Dermis microvascular lymphatic vessel endothelial cell (primary cell): ENCODE measurements around the gene MARK3. TPM values are rescaled to one million over a fixed set of nuclear protein-coding genes. Genes with fewer than 3 reads are reported as not detected.
"Not testable (repeated sequence)": the region's sequence is repeated elsewhere in the genome, so short reads cannot be mapped to it uniquely, and the experiment has no call there.

ENCODE experiments used
- DNase-seq, 2 donors: peaks; one replicate each; pipeline versions ENCODE4 v3.0.0 to v3.0.0-alpha.2; 2010; ENCODE audit warnings: low read depth in 2 of 2
- total RNA-seq: library from RNA; depleted of rRNA; stranded (reverse); fragments of >200 nt; gene quantifications from 2 replicates; pipeline ENCODE4 v1.2.1, GENCODE V29; 2014

Gene MARK3
- total RNA-seq, 1 donor from 2014 or later = 40.4 TPM

DNA sequence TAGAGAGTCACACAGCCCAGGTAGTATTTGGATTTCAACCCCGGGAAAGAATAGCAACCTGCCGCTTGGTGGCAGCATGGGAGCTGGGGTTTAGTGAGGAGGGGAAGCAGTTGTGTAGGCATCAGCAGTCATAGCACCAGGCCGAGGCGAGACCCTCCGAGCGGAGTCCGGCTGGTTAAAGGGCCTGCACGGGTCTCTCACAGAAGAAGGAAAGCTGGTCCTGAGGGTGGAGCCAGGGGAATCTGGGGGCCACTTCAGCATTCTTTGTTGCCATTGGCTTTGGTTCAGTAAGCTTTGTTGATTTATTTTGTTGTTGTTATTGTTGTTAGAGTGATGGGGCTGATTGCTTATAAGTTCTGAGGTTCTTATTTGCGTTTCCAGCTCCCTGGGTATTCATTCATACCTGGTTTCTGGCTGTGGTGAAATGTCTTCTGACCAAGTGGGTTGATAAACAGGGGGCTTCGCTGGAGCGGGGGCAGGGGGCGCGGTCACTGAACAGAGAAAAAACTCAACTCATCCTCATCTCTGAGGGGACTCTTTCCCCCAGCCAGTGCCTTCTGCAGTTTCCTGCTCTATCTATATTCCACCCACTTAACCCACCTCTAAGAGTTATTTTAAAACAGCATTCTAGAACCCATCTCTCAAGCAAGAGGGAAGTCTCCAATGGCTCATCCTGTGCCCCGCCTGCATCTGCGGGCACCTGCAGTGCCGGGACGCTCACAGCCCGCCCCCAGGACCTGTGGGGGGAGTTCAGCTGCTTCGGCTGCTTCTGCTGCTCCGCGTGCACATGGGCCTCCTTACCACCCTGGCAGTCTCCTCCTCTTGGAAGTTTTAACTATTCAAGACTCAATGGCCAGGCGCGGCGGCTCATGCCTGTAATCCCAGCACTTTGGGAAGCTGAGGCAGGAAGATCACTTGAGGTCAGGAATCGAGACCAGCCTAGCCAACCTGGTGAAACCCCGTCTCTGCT, 125.8 kb downstream of the MARK3 start:
- DNase-seq = no peak

DNA sequence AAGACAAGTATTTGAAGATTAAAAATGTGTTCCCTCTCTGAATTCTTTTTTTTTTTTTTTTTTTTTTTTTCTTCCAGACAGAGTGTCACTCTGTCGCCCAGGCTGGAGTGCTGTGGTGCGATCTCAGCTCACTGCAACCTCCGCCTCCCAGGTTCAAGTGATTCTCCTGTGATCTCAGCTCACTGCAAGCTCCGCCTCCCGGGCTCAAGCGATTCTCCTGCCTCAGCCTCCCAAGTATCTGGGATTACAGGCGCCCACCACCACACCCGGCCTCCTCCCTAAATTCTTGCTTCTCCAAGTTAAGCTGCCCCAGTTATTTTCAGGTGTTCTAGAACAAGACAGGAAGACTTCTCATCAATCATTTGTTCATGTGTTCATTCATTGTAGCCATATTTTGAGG, 127.0 kb downstream of the MARK3 start:
- not testable (repeated sequence) for DNase-seq

DNA sequence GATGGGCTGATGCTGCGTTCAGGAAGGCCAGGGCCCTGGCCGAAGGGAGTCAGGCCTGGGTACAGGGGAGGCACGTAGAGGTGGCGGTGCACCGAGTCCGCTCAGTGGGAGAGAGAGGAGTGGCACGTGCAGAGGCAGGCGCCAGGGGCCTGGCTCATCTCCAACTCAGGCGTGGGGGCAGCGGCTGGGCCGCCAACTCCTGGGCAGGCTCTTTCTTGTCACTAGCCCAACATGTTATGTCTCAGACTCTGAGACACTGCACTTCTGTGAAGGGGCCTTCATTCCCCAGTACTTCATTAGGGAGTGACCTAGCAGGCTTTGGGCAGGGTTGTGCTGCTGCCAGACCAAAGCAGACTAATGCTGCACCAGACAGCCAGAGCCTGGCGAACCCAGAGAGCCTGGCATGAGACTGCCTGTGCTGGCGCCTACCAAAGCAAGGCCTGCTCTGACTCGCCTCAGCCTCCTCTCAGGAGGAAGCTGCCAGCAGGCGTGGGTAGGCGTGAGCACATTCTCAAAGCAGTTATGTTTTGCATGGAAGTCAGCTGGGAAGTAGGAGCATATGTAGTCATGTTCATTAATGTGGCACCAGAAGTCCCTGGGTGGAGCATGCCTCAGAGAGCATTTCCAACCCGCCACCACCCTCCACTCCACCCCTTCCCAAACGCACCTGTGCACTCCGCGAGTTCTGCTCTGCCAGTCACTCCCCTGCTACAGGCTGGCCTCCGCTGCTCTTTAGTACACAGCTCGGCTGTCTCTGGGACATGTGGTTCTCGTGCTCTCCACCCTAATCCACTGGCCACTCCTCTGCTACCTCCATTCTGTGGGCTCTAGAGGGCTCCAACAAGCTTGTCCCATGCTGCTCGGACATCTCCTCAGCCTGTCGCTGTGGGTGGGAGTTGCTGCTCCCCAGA, 127.7 kb downstream of the MARK3 start:
- no peak for DNase-seq

DNA sequence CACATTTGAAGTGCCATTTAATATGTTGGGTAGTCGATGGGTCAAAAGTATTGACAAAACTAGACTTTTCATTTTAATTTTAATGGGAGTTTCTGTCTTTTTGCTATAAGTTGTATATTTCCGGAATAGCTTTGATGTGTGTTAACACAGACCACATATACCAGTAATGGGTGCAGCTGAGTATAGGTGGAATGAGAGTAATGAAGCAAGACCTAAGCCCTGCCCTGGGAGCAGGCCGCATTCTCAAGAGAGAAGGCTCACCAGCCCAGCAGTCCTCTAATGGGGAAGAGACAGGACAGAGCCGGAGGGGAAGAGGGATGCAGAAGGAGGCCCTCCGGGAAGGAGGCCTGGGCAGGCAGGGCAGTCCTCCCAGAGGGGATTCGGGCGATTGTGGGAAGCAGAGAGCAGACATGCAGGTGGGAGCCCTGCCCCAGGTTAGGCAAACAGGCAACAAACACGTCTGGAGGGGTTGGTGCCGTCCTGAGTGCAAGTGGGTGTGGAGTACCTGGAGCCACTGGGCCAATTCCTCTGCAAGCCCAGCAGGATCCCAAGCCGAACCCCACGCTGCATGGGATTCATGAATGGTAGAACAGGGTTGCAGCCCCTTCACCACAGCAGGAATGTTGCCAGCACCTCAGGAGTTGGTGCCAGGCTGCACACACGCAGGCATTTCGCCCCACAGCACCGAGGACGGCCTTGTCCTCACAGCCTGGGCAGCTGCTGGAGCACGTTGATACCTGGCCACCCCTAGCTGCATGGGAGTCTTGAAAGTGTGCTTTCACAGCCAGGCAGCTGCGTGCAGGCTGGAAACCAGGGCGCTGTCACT, 129.6 kb downstream of the MARK3 start:
- no peak for DNase-seq

DNA sequence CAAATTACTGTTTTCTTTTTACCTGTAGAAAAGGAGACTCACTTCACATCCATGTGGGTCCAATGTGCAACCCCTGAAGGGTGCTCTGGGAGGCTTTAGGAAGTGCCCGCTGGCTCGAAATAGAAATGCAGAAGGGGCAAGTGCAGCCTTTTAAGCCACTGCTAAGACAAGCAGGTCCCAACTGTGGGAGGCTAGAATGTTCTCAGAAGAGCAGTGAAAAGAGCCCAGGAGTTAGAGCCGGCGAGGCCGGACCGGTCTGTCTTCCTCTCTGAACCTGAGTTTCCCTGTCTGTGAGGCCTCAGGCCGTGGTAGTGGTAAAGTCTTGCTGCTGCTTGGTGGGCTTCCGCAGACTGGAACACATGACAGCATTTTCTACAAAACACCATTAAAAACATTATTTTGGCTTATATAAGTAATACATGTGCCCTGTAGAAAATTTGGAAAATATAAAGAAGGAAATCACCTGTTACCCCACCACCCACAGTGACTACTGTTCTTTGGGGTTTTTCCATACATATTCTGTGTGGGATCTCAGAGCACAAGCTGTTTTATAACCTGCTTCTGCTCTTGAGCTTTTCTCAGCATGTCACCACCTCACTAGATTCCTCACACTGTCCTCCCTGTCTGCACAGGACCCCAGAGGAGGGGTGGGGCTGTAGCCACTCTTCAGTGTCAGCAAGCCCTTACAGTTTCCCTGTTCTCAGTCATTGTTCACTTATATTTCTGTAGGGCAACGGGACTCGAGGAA, 131.4 kb downstream of the MARK3 start:
- no peak for DNase-seq

DNA sequence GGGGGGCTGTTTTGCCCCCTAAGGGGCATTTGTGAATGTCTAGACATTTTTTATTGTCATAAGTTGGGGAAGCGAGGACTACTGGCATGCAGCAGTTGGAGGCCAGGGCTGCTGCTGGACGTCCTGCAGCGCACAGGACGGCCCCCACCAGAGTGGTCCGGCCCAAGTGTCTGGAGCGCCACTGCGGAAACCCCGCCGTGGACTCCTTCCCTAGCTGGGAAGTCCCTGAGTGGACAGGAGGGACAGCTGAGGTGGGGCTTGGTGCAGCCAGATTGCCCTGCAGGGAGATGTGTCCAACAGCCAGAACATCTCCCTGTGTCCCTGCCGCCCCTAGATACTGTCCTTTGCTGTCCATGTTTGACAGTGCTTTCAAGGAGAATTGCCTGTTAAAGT, 132.0 kb downstream of the MARK3 start:
- no peak for DNase-seq

DNA sequence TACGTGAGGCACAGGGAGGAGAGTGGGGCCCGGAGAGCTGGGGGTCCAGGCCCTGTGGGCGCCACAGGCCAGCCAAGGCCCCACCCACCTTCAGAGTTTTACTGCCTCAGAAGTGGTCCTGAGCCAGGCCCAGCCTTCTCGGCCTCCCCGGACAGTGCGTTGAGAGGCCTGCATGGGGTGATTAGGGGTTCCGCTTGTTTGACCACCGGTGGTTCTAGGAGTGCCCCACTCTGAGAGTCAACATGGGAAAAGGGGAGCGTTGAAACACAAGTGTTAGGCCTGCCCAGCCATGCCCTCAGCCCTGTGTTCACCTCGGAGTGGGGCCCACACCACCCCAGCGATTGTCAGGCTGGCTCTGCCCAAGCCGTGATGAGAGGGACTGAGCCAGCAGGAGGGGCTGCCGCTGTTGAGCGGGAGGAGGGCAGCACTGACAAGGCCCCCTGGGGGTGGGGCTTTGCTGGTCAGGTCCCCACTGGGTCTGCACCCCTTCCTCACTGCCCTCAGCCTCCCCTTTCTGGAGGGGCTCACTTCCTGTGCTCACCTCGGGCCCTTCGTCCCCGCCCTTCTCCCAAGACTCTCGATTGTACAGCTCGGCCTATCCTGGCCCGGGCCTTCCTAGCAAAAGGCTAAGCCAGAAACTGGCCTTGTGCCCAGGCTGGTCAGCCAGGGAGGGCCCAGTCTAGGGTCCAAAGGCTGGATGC, 132.7 kb downstream of the MARK3 start:
- no peak for DNase-seq

DNA sequence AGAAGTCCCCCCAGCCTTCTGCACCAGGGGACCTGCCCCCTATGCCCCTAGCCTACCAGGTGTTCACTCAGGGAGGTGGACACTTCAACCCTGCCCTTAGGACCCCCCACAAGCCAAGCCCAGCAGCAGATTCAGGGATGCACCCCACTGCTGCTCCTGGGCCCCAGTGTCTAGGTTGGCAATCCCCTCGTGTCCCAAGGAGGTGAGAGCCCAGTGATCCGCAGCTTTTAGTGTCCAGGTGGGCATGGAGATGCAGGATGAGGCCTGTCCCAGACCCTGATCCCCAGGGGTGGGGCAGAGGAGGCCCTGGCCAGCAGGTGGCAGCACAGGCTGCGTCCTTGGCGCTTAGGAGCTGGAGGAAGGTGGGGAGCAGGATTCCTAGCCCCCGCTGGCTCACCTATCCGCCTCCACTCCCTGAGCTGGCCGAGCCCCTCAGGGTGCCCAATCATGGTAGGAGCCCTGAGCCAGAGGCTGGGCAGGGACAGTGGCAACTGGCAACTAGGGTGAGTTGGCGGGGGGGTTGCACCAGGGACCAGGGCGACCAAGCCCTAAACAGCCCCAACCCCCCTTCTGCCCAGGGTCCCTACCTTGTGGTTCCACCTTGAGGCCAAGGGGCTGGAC, 133.3 kb downstream of the MARK3 start:
- peak in 1 of 2 donors; percentile 41 for DNase-seq

DNA sequence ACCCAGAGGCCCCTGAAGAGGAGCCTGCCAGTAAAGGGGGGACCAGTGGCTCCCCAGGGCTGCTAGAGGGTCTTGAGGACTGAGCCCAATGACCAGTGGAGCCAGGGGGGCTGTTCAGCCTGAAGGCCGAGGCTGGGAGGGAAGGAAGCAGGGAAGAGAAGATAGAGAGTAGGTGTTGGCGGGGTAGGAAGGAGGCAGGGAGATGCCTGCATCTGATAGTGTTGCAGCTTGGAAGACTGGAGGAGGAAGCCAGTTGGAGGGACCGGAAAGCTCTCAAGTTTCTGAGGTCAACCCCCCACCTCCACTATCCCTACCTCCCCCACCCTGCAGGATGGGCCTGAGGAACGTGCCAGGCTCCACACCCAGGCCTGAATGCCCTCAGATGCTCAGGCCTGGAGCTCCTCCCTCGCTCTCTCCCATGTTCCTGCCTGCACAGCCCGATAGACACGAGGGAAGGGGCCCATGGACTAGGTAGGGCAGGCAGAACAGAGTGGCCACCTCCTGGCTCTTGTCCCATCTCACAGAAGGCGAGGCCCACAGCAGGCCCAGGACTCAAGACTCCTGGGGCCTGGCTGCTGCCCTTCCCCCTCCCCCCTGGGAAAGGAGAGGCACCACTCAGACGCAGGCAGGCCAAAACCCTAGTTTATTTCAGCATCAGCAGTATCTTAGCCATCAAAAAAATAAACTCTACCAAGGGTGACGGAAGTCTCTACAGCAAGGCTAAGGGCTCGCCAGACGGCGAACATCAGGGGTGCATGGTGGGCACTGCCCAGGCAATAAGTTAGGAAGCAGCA, 134.0 kb downstream of the MARK3 start:
- DNase-seq = no peak

DNA sequence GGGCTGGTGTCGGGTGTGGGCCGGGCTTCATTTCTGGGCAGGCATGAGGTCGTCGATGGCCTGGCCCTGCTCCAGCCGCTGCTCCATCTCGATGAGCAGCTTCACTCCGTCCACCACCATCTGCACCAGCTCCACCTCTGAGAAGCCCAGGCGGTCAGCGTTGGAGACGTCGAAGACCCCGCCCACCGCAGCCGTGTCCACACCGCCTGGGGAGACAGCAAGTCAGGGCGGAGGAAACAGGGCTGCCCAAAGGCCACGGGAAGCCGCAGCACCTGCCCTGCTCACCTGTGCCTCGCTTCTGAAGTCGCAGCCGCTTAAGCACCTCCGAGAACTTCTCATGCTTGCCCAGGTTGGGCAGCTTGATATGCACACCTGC, 134.6 kb downstream of the MARK3 start:
- no peak for DNase-seq

DNA sequence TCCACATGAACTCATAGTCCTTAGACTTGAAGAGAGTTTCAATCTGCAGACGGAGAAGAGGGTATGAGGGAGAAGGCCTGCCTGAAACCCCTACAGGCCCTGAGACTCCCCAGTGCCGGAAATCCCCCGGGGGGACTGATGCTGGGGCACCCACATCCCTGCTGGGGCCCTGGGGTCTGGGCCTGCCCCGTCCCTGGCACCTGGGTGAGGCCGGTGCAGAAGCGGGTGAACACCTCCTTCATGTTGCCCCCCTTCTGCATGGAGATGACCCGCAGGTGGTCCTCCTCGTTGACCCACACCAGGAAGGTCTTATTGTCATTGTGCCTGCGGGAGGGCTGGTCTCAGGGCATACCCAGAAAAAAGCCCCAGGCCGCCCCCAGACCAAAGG, 135.0 kb downstream of the MARK3 start:
- no peak for DNase-seq

DNA sequence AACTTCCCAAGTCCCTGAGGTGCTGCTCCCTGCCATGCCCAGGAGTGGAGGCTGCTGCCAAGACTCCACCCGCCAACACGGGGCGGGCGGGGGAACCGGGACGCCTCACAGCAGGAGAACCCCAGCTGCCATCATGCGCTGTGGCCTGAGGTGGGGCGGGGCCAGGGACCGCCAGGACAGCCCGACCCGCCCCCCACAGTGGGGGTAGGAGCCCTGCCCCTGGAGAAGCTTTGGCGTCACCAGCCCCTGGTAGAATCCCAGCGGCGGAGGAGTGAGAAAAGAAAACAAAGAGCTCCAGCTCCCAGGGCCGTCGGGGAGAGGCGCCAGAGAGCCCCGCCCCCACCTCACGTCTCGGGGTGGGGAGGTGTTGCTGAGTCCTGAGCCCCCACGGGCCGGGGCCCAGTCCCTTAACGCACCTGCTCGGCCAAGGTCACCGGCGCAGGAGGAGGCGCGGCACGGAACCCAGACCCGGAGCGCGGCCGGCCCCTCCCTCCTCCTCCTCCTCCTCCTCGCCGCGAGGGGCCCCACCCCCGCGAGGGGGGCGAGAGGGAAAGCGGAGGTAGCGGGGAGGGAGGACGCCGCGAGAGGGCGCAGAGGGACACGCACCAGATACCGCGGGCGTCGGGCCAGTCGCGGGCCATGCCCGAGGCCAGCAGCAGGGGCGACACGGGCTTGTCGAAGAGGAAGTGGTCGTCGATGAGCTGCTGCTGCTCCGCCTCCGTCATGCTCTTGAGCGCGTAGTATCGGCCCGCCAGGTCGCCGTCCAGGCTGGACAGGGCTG, 135.6 kb downstream of the MARK3 start:
- peak in 1 of 2 donors; percentile 56 for DNase-seq

DNA sequence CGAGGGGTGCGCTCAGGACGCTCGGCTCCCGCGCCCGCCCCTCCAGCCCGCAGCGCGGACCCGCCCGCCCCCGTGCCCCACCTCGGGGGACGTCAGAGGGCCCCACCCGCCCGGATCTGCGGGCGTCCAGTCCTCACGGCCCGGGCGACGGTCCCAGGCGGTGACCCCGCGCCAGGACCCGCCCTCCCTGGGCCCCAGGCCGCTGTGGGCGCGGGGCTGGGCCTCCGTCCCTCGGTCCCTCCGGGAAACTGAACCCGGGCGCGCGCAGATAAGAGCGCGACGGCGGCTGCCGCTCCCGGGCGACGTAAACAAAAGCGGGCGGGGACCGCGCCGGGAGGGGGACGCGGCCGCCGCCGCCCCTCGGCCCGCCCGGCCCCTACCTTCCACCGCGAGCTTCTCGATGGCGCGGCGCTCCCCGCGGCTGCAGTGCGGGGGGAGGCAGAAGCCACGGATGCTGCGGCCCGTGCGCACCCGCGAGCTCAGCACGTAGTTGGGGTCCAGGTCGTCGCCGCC, 136.3 kb downstream of the MARK3 start:
- DNase-seq = no peak

DNA sequence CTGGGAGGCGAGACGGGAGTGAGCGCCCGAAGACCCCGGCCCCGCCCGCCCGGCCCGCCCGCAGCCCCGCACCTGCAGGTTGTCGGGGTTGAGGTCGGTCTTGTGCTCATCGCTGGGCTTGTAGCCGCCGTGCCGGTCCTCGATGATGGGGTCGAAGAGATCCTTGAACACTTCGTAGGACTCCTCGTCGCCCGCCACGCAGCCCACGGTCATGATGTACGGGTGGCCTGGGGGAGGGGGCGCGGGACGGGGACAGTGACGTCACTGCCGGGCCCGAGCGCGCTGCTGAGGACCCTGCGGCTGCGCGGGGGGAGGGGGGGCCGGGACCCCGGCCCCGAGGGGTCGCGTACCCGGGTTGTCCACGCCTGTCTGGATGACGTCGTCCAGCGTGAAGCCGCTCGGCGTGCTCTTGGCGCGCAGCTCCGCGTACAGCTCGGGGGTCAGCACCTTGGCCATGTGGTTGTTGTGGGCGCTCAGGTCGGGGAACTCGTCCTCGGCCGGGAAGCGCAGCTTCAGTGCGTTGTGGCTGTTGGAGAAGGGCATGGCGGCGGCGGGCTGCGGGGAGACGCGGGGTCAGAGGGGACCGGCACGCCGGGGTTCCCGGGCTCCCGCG, 136.8 kb downstream of the MARK3 start:
- no peak for DNase-seq

DNA sequence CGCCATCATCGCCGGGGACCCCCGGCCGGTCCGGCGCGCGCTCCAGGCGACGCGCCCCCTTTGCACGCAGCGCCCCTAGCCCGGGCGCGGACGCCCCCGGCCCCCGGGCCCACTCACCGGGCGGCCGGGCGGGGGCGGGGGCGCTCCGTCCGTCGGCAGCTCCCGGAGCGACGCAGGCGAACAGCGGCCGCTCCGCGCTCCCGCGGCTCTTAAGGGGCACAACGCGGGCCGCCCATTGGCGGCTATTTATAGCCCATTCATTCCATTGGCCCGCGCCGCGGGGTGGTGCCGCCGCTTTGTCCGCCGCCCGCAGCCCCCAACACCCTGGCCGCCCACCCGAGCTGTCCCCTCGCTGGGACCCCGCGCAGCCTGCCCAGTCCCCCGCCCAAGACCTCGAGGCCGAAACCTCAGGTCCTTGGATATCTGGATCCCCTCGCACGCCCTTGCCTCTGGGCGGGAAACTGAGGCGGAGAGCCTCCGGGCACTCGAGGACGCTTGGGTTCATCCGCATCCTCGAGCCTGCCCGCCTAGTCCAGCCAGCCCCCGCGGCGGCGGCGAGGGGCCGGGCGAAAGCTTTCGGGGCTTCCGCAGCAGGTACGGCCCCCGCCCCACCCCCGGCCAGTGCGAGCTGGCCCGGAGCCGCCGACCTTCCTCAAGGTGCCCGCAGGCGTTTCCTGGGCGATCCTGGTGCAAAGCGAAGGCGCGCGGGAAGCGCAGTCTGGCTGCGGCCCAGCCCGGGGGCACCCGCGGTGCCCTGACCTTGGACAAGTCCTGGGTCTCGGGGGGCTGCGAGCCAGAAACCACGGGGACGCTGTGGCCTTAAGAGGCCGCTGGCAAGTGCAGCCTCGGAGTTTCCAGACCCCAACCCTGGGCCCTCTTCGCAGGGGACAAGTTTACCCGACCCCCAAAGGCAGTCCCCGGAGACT, 137.7 kb downstream of the MARK3 start, which contains the start of gene CKB:
TSS of gene CKB (minus strand) at position 182 of the 926 bp plus-strand sequence. CDS start 337 bp downstream, outside the sequence.
- DNase-seq = peak in 1 of 2 donors; percentile 62

DNA sequence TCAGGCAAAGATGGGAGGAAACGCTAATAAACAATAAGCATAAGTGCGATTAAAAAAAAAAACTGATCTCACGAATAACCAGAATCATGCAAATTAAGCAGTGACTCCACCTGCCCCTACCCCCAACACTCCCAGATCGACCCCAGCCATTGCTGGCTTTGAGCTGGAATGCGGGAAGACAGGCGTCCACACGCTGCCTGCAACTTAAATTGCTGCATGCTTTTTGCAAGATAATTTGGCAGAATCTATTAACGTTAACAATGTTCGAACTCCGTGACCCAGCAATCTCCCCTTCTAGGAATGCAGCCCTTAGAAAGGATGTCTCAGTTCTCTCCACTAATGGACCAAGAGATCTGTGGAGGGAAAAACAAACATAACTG, 138.3 kb downstream of the MARK3 start:
- DNase-seq = no peak
